Measurements from ENCODE around the gene SCAMP5.

DNA sequence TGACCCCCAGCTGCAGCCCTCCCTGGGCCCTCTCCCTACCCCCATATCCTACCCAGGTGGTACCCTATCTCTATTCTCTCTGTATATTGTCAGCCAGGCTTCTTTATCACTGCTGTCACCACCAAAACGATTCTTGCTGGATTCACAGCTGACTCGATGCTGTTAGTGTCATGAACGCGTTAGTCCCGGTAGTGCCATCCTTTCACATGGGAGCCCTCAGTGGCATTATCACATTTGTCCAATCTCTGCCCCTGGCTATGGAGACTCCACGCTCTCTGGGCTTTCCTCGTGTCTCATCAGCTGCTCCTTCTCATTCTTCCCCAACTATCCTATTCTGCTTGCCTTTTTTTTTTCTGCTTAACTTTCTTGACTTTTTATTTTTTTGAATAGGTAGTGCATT is 7.0 kb downstream of the SCAMP5 start:
- TF ChIP-seq, protein P1, sequence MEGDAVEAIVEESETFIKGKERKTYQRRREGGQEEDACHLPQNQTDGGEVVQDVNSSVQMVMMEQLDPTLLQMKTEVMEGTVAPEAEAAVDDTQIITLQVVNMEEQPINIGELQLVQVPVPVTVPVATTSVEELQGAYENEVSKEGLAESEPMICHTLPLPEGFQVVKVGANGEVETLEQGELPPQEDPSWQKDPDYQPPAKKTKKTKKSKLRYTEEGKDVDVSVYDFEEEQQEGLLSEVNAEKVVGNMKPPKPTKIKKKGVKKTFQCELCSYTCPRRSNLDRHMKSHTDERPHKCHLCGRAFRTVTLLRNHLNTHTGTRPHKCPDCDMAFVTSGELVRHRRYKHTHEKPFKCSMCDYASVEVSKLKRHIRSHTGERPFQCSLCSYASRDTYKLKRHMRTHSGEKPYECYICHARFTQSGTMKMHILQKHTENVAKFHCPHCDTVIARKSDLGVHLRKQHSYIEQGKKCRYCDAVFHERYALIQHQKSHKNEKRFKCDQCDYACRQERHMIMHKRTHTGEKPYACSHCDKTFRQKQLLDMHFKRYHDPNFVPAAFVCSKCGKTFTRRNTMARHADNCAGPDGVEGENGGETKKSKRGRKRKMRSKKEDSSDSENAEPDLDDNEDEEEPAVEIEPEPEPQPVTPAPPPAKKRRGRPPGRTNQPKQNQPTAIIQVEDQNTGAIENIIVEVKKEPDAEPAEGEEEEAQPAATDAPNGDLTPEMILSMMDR (IDR thresholded peaks at IDR 0.05 in 4 of 5, conservative IDR thresholded peaks at IDR 0.05 in 1 of 5) = no peak
- TF ChIP-seq POLR2A (IDR thresholded peaks at IDR 0.05) = no peak
